Liver (tissue), 9 donors: ENCODE data around the gene PGAP6. TPM values are rescaled to one million over a fixed set of nuclear protein-coding genes. Genes with fewer than 3 reads are reported as not detected.
A peak's percentile ranks its signal among the peaks of the same experiment; 100 is the strongest.

Source experiments
- DNase-seq: peaks from one replicate; pipeline ENCODE4 v3.0.0-alpha.2; 2017; ENCODE audit warnings: low spot score
- H3K27ac ChIP-seq, 2 donors: one replicate each; pipeline ENCODE4 v1.7.0; 2013; ENCODE audit warnings: inconsistent platforms in 2 of 2, low read length in 2 of 2, control low read depth in 1 of 2, low read depth in 1 of 2, mild to moderate bottlenecking in 1 of 2
- H3K27me3 ChIP-seq, 4 donors: one replicate each; pipeline versions ENCODE4 v1.6.1 to v1.7.0; 2013; ENCODE audit warnings: low read length in 3 of 4, inconsistent platforms in 1 of 4, mild to moderate bottlenecking in 1 of 4, moderate library complexity in 1 of 4; ENCODE audit not compliant: control insufficient read depth in 4 of 4, insufficient read depth in 4 of 4
- H3K36me3 ChIP-seq, 4 donors: one replicate each; pipeline versions ENCODE4 v1.6.1 to v1.7.0; 2013; ENCODE audit warnings: low read length in 3 of 4, mild to moderate bottlenecking in 3 of 4, low read depth in 1 of 4, moderate library complexity in 1 of 4; ENCODE audit not compliant: control insufficient read depth in 4 of 4, insufficient read depth in 3 of 4
- H3K4me1 ChIP-seq, 4 donors: one replicate each; pipeline versions ENCODE4 v1.6.1 to v1.7.0; 2013; ENCODE audit warnings: low read length in 3 of 4, mild to moderate bottlenecking in 3 of 4, moderate library complexity in 1 of 4; ENCODE audit not compliant: control insufficient read depth in 4 of 4, insufficient read depth in 4 of 4
- H3K4me3 ChIP-seq, 3 donors: one replicate each; pipeline versions ENCODE4 v1.6.1 to v1.7.0; 2013; ENCODE audit warnings: low read length in 3 of 3, control low read depth in 1 of 3, low read depth in 1 of 3, mild to moderate bottlenecking in 1 of 3
- H3K9ac ChIP-seq, 2 donors: one replicate each; pipeline ENCODE4 v1.7.0; 2013; ENCODE audit warnings: low read length in 2 of 2, mild to moderate bottlenecking in 2 of 2, moderate library complexity in 2 of 2, control low read depth in 1 of 2, low read depth in 1 of 2
- H3K9me3 ChIP-seq, 4 donors: one replicate each; pipeline versions ENCODE4 v1.6.1 to v1.7.0; 2013; ENCODE audit warnings: low read length in 3 of 4; ENCODE audit not compliant: control insufficient read depth in 4 of 4
- CTCF ChIP-seq: fragments of 150-350 bp; IDR thresholded peaks from 2 replicates; pipeline ENCODE4 v1.5.1; 2017; ENCODE audit warnings: improper control_type of control experiment, low read depth, low read length; ENCODE audit not compliant: missing input control
- EGR1 ChIP-seq, 2 donors: IDR thresholded peaks; 2 replicates each; pipeline ENCODE4 v1.6.1; 2016 to 2018; ENCODE audit warnings: antibody characterized with exemption in 2 of 2, low read depth in 2 of 2
- FOXA1 ChIP-seq: IDR thresholded peaks from 2 replicates; pipeline ENCODE4 v1.6.1; 2016; ENCODE audit warnings: antibody characterized with exemption
- FOXA2 ChIP-seq: IDR thresholded peaks from 2 replicates; pipeline ENCODE4 v1.6.1; 2016; ENCODE audit warnings: antibody characterized with exemption
- GABPA ChIP-seq, 2 donors: IDR thresholded peaks in 1 of 2; conservative IDR thresholded peaks in 1 of 2; 2 replicates each; pipeline ENCODE4 v1.6.1; 2016; ENCODE audit warnings: antibody characterized with exemption in 2 of 2, mild to moderate bottlenecking in 1 of 2, moderate library complexity in 1 of 2
- HNF4A ChIP-seq, 2 donors: conservative IDR thresholded peaks; 2 replicates each; pipeline ENCODE4 v1.6.1; 2016; ENCODE audit warnings: antibody characterized with exemption in 2 of 2, mild to moderate bottlenecking in 2 of 2
- HNF4G ChIP-seq: IDR thresholded peaks from 2 replicates; pipeline ENCODE4 v1.6.1; 2016; ENCODE audit warnings: antibody characterized with exemption
- JUND ChIP-seq, 2 donors: IDR thresholded peaks; 2 replicates each; pipeline ENCODE4 v1.6.1; 2016; ENCODE audit warnings: antibody characterized with exemption in 2 of 2
- MAX ChIP-seq: IDR thresholded peaks from 2 replicates; pipeline ENCODE4 v1.6.1; 2016; ENCODE audit warnings: antibody characterized with exemption
- RAD21 ChIP-seq, 2 donors: IDR thresholded peaks; 2 replicates each; pipeline ENCODE4 v1.6.1; 2016; ENCODE audit warnings: antibody characterized with exemption in 2 of 2, mild to moderate bottlenecking in 2 of 2
- REST ChIP-seq: IDR thresholded peaks from 2 replicates; pipeline ENCODE4 v1.6.1; 2016; ENCODE audit warnings: antibody characterized with exemption, mild to moderate bottlenecking
- SP1 ChIP-seq: IDR thresholded peaks from 2 replicates; pipeline ENCODE4 v1.6.1; 2018; ENCODE audit warnings: antibody characterized with exemption, mild to moderate bottlenecking
- YY1 ChIP-seq: IDR thresholded peaks from 2 replicates; pipeline ENCODE4 v1.6.1; 2016; ENCODE audit warnings: antibody characterized with exemption, mild to moderate bottlenecking
- ZBTB33 ChIP-seq: IDR thresholded peaks from 2 replicates; pipeline ENCODE4 v1.6.1; 2016; ENCODE audit warnings: antibody characterized with exemption
- WGBS: extraction: QIAGEN DNeasy Blood & Tissue Kit; methylation state at CpG from one replicate; pipeline ENCODE4 v1.1.7; 2013; 5-methylcytosine and 5-hydroxymethylcytosine counted together
- polyA plus RNA-seq, 2 donors: library from polyadenylated mRNA; stranded (reverse) in 1 of 2; unstranded in 1 of 2; fragments of 200-250 nt in 1 of 2; fragments of >200 nt in 1 of 2; fragmentation: Nextera tagmentation in 1 of 2; extraction: Ambion mirVana in 1 of 2; gene quantifications; one replicate each; pipeline versions ENCODE4 v1.2.1 to v1.2.3, GENCODE V29; 2013 to 2015
- total RNA-seq, 2 donors: library from RNA; depleted of rRNA; stranded (reverse); fragments of >200 nt; gene quantifications; one replicate each; pipeline ENCODE4 v1.2.3, GENCODE V29; 2014
- donor health status: healthy.
- donor health status: healthy.
- donor health status: healthy.
- donor health status: healthy.
- donor health status: healthy.

Gene PGAP6
- total and polyA plus RNA-seq, 4 donors, result 18.9 to 50.5 (median 38.0) TPM

- WGBS, result 74% methylated on average over 25 of the region's 25 CpGs
- TF ChIP-seq HNF4G (no peak), GABPA (IDR thresholded peaks at IDR 0.05 in 1 of 2, conservative IDR thresholded peaks at IDR 0.05 in 1 of 2) (no peak), RAD21 (IDR thresholded peaks at IDR 0.05) (no peak), ZBTB33 (no peak), REST (no peak), CTCF (no peak), MAX (no peak), FOXA2 (no peak), FOXA1 (no peak), JUND (IDR thresholded peaks at IDR 0.05) (no peak), YY1 (no peak), SP1 (no peak), EGR1 (IDR thresholded peaks at IDR 0.05; ENCODE audit: low read depth in 2 of 2) (no peak), HNF4A (conservative IDR thresholded peaks at IDR 0.05) (no peak)
- peak overlapping the region in 1 of 2 donors; percentile 13 for H3K27ac ChIP-seq
- H3K4me1 ChIP-seq, result peaks cover 3 to 11% (median 6%) of the 10 kb centered on the region in 4 donors
- peak overlapping the region; percentile 5 to 41 (median 25) for H3K4me3 ChIP-seq
- no peaks in the 10 kb centered on the region for H3K9me3 ChIP-seq
- no peaks in the 10 kb centered on the region for H3K36me3 ChIP-seq
- no peaks in the 10 kb centered on the region for H3K27me3 ChIP-seq
- DNase-seq, result no peak
- no peak overlapping the region for H3K9ac ChIP-seq
Observed at GRCh38 chr16:353404-354290, 28.1 kb downstream of the PGAP6 start.
